ENCODE data around the gene KRTAP9-2.
"Not testable (repeated sequence)": the region's sequence is repeated elsewhere in the genome, so short reads cannot be mapped to it uniquely, and the experiment has no call there.

Gene KRTAP9-2

DNA sequence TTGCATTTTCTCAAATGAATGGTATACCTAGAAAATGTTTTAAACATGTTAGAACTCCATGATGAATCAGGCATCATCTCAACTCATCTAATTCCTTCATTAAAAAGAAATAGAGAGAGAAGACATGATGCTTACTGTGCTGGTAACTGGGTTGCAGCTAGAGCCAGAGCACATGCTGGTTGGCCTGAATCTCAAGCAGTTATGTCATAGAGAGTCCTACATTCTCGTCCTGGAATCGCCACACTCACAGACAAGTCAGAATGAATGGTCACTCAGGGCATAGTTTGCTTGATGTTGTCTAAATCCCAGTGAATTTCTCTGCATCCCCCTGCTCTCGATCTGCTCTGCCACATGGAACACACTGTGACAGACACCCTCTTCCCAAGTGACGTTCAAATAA lies 10.7 kb downstream of the KRTAP9-2 start:
- not testable (repeated sequence) for DNase-seq

DNA sequence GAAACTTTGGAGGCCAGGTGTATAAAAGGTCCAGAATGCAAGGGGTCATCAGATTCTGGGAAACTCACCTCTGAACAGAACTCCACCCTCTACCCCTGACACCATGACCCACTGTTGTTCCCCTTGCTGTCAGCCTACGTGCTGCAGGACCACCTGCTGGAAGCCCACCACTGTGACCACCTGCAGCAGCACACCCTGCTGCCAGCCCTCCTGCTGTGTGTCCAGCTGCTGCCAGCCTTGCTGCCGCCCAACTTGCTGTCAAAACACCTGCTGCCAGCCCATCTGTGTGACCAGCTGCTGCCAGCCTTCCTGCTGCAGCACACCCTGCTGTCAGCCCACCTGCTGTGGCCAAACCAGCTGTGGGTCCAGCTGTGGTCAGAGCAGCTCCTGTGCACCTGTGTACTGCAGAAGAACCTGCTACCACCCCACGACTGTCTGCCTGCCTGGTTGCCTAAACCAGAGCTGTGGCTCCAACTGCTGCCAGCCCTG lies 11.5 kb downstream of the KRTAP9-2 start, which contains the start of gene KRTAP9-8:
KRTAP9-8 (plus strand) TSS at position 51 of the 489 bp plus-strand sequence; CDS start at position 104, 53 bp downstream.
- not testable (repeated sequence) for DNase-seq

DNA sequence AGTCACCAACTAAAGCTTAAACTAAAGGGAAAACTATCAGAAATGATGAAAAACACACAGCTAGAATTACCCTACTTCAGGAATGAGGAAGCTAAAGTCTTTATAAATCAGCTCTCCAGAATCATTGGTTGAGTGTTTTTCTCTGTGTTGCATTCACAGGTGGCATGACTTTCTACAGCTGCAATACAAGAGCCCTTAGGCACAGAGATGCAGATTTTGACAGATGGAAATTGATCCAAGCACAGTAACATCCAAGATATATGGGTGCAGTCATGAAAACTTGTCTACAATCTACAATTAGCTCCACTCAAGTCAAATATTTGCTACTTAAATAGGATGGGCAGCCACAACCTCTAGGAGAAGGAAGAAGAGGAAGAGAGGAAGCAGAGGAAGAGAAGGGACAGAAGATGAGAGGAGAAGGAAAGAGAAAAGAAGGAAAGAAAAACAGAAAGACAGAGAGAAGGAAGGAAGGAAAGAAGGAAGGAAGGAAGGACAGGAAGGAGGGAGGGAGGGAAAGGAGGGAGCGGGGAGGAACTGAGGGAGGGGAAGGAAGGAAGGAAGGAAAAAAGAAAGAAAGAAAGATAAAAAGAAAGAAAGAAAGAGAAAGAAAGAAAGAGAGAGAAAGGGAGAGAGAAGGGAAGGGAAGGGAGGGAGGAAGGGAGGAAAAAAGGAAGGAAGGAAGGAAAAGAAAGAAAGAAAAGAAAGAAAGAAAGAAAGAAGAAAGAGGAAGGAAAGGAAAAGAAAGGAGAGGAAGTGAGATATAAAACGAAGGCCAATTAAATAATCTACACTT lies 20.7 kb downstream of the KRTAP9-2 start:
- not testable (repeated sequence) for DNase-seq

DNA sequence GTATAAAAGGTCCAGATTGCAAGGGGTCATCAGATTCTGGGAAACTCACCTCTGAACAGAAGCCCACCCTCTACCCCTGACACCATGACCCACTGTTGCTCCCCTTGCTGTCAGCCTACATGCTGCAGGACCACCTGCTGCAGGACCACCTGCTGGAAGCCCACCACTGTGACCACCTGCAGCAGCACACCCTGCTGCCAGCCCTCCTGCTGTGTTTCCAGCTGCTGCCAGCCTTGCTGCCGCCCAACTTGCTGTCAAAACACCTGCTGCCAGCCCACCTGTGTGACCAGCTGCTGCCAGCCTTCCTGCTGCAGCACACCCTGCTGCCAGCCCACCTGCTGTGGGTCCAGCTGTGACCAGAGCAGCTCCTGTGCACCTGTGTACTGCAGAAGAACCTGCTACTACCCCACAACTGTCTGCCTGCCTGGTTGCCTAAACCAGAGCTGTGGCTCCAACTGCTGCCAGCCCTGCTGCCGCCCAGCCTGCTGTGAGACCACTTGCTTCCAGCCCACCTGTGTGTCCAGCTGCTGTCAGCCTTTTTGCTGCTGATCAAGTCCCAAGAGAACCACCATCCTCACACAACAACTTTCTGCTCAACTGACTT lies 23.3 kb downstream of the KRTAP9-2 start, which contains the start of gene KRTAP9-4:
KRTAP9-4 (plus strand) TSS at position 51 of the 604 bp plus-strand sequence; CDS start at position 85, 34 bp downstream.
- DNase-seq, result not testable (repeated sequence)

DNA sequence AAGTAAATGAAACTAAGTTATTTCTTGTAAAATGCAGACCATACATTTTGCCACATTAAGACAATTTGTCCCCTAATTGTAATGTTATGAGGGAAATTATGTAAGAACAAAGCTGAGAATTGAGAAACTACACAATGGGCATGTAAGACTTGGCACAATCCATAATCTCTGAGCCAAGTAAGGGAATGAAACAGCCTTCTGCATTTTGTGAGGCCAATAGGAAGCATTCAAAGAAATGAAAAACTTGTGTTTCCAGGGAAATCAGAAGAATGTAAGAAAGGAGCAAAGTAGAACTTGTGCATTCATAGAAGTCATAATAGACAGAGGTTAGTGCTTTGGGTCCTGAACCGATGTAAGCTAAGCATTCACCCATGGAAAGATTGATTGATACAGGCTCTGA lies 24.8 kb downstream of the KRTAP9-2 start:
- DNase-seq, result no peak

DNA sequence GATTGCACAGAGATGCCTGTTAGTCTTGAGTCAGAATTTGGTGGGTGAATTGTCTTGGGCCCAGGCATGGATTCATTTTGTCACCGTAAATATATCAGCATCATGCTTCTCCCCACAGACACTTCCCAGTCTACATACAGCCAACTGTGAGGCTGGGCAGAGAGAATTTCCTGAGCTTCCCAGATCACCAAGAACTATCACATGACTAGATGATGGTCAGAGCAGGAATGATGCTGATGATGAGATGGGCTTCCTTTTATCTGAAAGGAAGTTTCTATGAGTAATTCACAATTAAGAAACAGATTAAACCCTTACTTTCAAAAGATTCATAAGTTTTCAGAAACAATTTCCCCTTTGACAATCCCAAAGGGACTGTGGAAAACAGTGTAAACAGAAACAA lies 28.4 kb downstream of the KRTAP9-2 start:
- DNase-seq, result no peak

DNA sequence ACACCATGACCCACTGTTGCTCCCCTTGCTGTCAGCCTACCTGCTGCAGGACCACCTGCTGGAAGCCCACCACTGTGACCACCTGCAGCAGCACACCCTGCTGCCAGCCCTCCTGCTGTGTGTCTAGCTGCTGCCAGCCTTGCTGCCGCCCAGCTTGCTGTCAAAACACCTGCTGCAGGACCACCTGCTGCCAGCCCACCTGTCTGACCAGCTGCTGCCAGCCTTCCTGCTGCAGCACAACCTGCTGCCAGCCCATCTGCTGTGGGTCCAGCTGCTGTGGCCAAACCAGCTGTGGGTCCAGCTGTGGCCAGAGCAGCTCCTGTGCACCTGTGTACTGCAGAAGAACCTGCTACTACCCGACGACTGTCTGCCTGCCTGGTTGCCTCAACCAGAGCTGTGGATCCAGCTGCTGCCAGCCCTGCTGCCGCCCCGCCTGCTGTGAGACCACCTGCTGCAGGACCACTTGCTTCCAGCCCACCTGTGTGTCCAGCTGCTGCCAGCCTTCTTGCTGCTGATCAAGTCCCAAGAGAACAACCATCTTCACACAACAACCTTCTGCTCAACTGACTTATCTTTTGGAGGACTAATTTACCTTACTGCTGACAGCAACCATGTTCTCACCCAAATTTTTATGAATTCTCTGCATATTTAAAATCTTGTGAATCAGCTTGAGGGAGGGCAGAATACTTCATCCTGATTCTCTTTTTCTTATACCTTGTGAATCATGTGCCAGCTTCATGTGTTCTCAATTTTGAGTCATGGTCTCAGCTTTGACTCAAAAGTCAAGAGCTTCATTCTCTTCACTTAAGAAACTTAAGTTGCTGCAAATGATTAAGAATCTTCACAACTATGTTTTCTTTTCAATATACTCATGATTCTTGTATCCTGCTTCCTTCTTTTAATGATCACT lies 29.2 kb downstream of the KRTAP9-2 start, which contains the start of gene KRTAP9-9:
KRTAP9-9 (plus strand) TSS at position 4 of the 910 bp plus-strand sequence.
- DNase-seq, result not testable (repeated sequence)

DNA sequence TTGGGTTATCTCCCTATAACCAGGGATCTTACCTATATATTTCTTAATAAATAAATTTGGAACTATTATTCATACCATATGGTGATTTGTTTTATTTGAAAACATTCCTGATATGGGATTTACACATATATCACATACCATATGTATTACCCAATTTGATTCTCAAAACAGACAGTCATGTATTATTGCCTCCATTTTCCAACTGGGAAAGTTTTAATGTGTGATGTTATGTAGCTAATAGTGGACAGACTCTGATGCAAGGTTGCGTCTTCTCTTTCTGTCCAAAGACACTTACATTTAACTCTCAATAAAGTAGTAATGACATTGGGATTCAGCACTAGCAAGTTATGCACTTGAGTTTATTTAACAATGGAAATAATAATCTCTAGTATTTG lies 29.8 kb downstream of the KRTAP9-2 start:
- no peak for DNase-seq

DNA sequence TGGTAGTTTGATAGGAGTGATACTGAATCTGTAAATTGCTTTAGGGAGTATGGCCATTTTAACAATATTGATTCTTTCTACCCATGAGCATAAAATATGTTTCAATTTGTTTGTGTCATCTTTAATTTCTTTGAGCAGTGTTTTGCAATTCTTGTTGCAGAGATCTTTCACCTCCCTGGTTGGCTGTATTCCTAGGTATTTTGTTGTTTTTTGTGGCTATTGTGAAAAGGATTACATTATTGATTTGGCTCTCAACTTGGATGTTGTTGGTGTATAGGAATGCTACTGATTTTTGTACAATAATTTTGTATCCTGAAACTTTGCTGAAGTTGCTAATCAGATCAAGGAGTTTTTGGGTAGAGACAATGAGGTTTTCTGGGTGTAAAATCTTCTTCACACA lies 32.0 kb downstream of the KRTAP9-2 start:
- no peak for DNase-seq

DNA sequence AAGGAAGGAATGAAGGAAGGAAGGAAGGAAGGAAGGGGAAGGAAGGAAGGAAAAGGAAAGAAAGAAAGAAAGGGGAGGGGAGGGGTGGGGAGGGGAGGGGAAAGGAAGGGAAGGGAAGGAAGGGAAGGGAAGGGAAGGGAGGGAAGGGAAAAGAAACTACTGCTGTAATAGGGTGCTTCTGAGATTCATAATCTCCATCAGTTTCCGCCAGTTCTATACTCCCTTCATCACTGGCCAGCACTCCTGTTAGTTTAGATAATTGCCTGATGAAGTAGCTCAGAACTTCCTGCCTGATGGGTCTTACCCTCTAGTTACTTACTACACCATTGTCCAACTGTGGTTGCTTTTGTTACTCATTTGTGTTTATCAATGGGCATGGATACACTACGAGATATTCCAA lies 36.8 kb downstream of the KRTAP9-2 start:
- no peak for DNase-seq

DNA sequence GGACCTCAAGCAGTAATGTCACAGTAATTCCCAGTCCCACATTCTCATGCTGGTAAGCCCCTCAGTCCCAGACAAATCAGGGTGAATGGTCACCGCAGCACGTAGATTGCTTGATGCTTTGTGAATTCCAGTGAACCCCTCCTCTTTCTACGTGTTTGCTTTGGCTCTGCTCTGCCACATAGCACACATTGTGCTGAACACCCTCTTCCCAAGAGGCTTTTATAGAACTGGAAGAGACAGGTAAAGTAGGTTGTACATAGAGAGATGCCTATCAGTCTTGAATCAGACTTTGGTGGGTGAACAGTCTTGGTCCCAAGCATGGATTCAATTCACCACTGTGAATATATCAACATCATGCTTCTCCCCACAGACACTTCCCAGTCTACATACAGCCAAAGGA lies 38.2 kb downstream of the KRTAP9-2 start:
- DNase-seq, result no peak

DNA sequence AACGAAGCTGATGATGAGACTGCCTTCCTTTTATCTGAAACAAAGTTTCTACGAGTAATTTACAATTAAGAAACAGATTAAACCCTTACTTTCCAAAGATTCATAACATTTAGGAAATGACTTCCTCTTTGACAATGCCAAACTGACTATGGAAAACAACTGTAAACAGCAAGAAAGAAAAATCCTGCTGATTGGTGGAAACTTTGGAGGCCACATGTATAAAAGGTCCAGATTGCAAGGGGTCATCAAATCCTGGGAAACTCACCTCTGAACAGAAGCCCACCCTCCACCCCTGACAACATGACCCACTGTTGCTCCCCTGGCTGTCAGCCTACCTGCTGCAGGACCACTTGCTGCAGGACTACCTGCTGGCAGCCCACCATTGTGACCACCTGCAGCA lies 38.6 kb downstream of the KRTAP9-2 start, which contains the start of gene KRTAP9-6:
KRTAP9-6 (plus strand) TSS at position 301 of the 400 bp plus-strand sequence; CDS start at position 301, 0 bp downstream.
- DNase-seq, result no peak

DNA sequence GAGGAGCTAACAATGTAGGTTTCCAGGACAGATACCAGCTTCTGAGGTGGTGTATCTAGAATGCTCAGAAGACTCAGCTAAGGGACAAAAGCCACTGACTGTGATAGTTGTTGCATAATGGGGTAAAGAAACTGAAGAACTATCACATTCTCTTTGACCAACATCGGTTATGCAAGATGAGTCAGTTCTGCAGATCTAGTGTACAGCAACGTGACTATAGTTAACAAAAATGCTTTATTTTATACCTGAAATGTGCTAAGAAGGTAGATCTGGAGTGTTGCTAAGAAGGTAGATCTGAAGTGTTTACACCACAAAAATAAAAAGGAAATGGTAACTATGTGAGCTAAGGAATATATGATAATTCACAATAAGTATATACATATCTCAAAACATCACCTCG lies 41.3 kb downstream of the KRTAP9-2 start:
- DNase-seq, result no peak

DNA sequence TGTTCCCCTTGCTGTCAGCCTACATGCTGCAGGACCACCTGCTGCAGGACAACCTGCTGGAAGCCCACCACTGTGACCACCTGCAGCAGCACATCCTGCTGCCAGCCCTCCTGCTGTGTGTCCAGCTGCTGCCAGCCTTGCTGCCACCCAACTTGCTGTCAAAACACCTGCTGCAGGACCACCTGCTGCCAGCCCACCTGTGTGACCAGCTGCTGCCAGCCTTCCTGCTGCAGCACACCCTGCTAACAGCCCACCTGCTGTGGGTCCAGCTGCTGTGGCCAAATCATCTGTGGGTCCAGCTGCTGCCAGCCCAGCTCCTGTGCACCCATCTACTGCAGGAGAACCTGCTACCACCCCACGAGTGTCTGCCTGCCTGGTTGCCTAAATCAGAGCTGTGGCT lies 44.9 kb downstream of the KRTAP9-2 start:
- not testable (repeated sequence) for DNase-seq

DNA sequence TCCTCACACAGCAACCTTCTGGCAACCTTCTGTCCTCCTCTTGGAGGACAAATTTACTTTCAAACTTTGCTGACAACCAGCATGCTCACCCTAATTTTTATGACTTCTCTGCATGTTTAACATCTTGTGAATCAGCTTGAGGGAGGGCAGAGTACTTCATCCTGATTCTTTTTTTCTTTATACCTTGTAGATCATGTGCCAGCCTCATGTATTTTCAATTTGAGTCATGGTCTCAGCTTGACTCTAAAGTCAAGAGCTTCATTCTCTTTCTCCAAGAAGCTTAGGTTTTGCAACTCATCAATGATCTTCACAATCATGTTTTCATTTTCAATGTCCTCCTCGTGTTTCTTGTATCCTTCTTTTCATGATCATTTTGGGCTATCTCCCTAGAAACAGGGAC lies 45.4 kb downstream of the KRTAP9-2 start:
- no peak for DNase-seq

DNA sequence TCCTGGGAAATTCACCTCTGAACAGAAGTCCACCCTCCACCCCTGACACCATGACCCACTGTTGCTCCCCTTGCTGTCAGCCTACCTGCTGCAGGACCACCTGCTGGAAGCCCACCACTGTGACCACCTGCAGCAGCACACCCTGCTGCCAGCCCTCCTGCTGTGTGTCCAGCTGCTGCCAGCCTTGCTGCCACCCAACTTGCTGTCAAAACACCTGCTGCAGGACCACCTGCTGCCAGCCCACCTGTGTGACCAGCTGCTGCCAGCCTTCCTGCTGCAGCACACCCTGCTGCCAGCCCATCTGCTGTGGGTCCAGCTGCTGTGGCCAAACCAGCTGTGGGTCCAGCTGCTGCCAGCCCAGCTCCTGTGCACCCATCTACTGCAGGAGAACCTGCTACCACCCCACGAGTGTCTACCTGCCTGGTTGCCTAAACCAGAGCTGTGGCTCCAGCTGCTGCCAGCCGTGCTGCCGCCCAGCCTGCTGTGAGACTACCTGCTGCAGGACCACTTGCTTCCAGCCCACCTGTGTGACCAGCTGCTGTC lies 49.3 kb downstream of the KRTAP9-2 start, which contains the start of gene KRTAP9-7:
KRTAP9-7 (plus strand) TSS at position 51 of the 543 bp plus-strand sequence; CDS start at position 51, 0 bp downstream.
- DNase-seq, result not testable (repeated sequence)
